SH-SY5Y (cell line): Measurements from ENCODE around the gene SLC15A1.

ENCODE experiments used
- GATA2 ChIP-seq: IDR thresholded peaks from 2 replicates; pipeline ENCODE4 v1.6.1; 2011; ENCODE audit warnings: mild to moderate bottlenecking, low read depth, low read length
- GATA3 ChIP-seq: IDR thresholded peaks from 2 replicates; pipeline ENCODE4 v1.6.1; 2011; ENCODE audit warnings: low read depth, mild to moderate bottlenecking, low read length, moderate library complexity

GRCh38 chr13:98795220-98795619 lies 42.7 kb upstream of the SLC15A1 start:
- TF ChIP-seq GATA2, result no peak
- TF ChIP-seq GATA3, result no peak
